Retinal pigment epithelial cell (primary cell): Measurements from ENCODE around the gene ATP9B.

Experiments
- DNase-seq: peaks from one replicate; pipeline ENCODE4 v3.0.0-alpha.2; 2010; ENCODE audit warnings: low read depth
- H3K4me3 ChIP-seq: 2 replicates; pipeline ENCODE4 v1.5.1; 2011; ENCODE audit warnings: mild to moderate bottlenecking, low read length, control low read depth, moderate library complexity
- TF ChIP-seq, protein P1 (sequence below): conservative IDR thresholded peaks from 2 replicates; pipeline ENCODE4 v1.5.1; 2011; ENCODE audit warnings: low read depth, low read length, control low read depth, inconsistent platforms

The ATP9B gene

GRCh38 chr18:79367480-79367879, 298.3 kb downstream of the ATP9B start:
- no peak for DNase-seq
- TF ChIP-seq, protein P1, sequence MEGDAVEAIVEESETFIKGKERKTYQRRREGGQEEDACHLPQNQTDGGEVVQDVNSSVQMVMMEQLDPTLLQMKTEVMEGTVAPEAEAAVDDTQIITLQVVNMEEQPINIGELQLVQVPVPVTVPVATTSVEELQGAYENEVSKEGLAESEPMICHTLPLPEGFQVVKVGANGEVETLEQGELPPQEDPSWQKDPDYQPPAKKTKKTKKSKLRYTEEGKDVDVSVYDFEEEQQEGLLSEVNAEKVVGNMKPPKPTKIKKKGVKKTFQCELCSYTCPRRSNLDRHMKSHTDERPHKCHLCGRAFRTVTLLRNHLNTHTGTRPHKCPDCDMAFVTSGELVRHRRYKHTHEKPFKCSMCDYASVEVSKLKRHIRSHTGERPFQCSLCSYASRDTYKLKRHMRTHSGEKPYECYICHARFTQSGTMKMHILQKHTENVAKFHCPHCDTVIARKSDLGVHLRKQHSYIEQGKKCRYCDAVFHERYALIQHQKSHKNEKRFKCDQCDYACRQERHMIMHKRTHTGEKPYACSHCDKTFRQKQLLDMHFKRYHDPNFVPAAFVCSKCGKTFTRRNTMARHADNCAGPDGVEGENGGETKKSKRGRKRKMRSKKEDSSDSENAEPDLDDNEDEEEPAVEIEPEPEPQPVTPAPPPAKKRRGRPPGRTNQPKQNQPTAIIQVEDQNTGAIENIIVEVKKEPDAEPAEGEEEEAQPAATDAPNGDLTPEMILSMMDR: no peak
- no peak overlapping the region for H3K4me3 ChIP-seq

- DNase-seq: no peak
- TF ChIP-seq, protein P1: no peak
Observed at GRCh38 chr18:79367989-79368388, 298.8 kb downstream of the ATP9B start.

GRCh38 chr18:79368681-79369080, 299.5 kb downstream of the ATP9B start:
- TF ChIP-seq, protein P1: no peak
- no peak overlapping the region for H3K4me3 ChIP-seq
- DNase-seq: no peak

More at GRCh38 chr18:79367989-79368388, 298.8 kb downstream of the ATP9B start:
- H3K4me3 ChIP-seq: no peak overlapping the region

- TF ChIP-seq, protein P1: no peak
- H3K4me3 ChIP-seq: no peak overlapping the region
- DNase-seq: no peak
Observed at GRCh38 chr18:79371561-79372121, 302.4 kb downstream of the ATP9B start.

DNA sequence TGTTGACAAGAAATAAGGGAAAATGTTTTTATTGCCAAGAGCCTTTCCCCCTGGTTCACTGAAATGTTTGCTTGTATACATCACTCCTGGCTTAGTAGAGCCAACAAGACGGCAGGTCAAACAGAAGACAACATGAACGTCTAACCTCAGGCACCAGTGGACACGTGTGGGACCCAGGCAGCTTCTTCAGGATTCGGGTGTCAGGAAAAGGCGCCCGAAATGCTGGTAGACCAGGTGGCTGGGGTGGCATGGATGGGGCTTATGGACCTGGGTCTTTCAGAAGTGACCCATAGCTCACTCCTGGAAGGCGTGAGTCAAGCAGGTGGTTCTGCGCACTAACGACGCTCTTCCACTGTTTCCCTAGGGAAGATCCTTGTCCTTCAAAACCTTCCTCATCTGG, 303.3 kb downstream of the ATP9B start:
- H3K4me3 ChIP-seq: no peak overlapping the region
- TF ChIP-seq, protein P1: no peak
- no peak for DNase-seq

DNA sequence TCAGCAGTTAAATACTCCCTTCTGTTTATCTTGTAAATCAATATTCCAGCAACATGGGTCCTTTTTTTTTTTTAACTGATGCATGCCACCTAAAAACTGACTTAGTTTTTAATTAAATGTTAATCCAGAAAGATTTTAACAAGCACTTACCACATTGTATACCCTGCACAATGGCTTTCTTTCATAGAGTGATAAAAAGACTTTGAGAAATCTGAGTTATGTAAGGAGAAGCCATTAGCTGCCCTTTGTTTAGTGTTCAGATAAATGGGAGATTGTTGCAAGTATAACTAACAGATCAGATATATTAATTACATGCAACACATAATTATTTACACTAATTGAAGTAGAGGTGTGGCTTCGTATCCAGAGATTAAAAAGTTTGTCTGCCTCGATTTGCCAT, 303.8 kb downstream of the ATP9B start:
- TF ChIP-seq, protein P1: no peak
- DNase-seq: no peak

GRCh38 chr18:79373736-79374135, 304.5 kb downstream of the ATP9B start:
- no peak for DNase-seq
- TF ChIP-seq, protein P1: no peak
- no peak overlapping the region for H3K4me3 ChIP-seq

More for the DNA sequence above, 303.8 kb downstream of the ATP9B start:
- H3K4me3 ChIP-seq: no peak overlapping the region
